Breast epithelium (tissue), 3 donors: ENCODE data around the gene UBAC2.

Source experiments
- CTCF ChIP-seq, 3 donors: fragments of 450-650 bp; IDR thresholded peaks; one replicate each; pipeline ENCODE4 v1.5.1; 2016 to 2017; ENCODE audit warnings: antibody characterized with exemption in 3 of 3, mild to moderate bottlenecking in 3 of 3, moderate library complexity in 3 of 3
- POLR2AphosphoS5 ChIP-seq, 3 donors: sonication (generic); formaldehyde crosslinking; IDR thresholded peaks; one replicate each; pipeline ENCODE4 v1.6.1; 2017; ENCODE audit warnings: antibody characterized with exemption in 3 of 3

GRCh38 chr13:99161512-99161911 lies 39.1 kb upstream of the UBAC2 start:
- TF ChIP-seq CTCF (IDR thresholded peaks at IDR 0.05) = no peak
- no peak for TF ChIP-seq POLR2AphosphoS5 (IDR thresholded peaks at IDR 0.05)
